GM18508 (cell line): ENCODE data around the gene KCNN4.
"Not testable (repeated sequence)": the region's sequence is repeated elsewhere in the genome, so short reads cannot be mapped to it uniquely, and the experiment has no call there.

Source experiments
- ATAC-seq: cut with Tn5 transposase; IDR thresholded peaks from one replicate; pipeline ENCODE4 v1.9.1; 2021; ENCODE audit warnings: moderate number of reproducible peaks; ENCODE audit not compliant: insufficient read depth, unreplicated experiment

KCNN4 gene

GRCh38 chr19:43775299-43775890 lies 5.4 kb downstream of the KCNN4 start:
- ATAC-seq = no peak

GRCh38 chr19:43774940-43775258 lies 5.9 kb downstream of the KCNN4 start:
- not testable (repeated sequence) for ATAC-seq

- no peak for ATAC-seq
Measured at GRCh38 chr19:43774103-43774939, 6.5 kb downstream of the KCNN4 start.

- ATAC-seq = no peak
Measured at GRCh38 chr19:43773725-43774102, 7.1 kb downstream of the KCNN4 start.

GRCh38 chr19:43769256-43769655 lies 11.5 kb downstream of the KCNN4 start:
- ATAC-seq = no peak

GRCh38 chr19:43768273-43769050 lies 12.3 kb downstream of the KCNN4 start:
- no peak for ATAC-seq

- no peak for ATAC-seq
Measured at GRCh38 chr19:43767818-43768217, 13.0 kb downstream of the KCNN4 start.

GRCh38 chr19:43767316-43767715 lies 13.5 kb downstream of the KCNN4 start:
- no peak for ATAC-seq

- ATAC-seq = no peak
Measured at GRCh38 chr19:43766755-43767043, 14.1 kb downstream of the KCNN4 start.

GRCh38 chr19:43765109-43765876 lies 15.5 kb downstream of the KCNN4 start:
- peak; percentile 54 for ATAC-seq

- not testable (repeated sequence) for ATAC-seq
Measured at GRCh38 chr19:43764684-43765083, 16.1 kb downstream of the KCNN4 start.

- ATAC-seq = no peak
Measured at GRCh38 chr19:43763473-43763939, 17.3 kb downstream of the KCNN4 start.

- no peak for ATAC-seq
Measured at GRCh38 chr19:43762814-43763213, 18.0 kb downstream of the KCNN4 start.

GRCh38 chr19:43760941-43761340 lies 19.8 kb downstream of the KCNN4 start:
- no peak for ATAC-seq

GRCh38 chr19:43759515-43759914 lies 21.3 kb downstream of the KCNN4 start:
- ATAC-seq = no peak

- ATAC-seq = no peak
Measured at GRCh38 chr19:43755256-43755801, 25.4 kb downstream of the KCNN4 start.

GRCh38 chr19:43754503-43755255 lies 26.1 kb downstream of the KCNN4 start, which contains the start of gene SMG9:
TSS of gene SMG9 (minus strand) at chr19:43754962. CDS start at chr19:43750741, 4,221 bp downstream.
- ATAC-seq = peak; percentile 30

GRCh38 chr19:43754253-43754502 lies 26.6 kb downstream of the KCNN4 start:
- ATAC-seq = no peak

- no peak for ATAC-seq
Measured at GRCh38 chr19:43752287-43752875, 28.4 kb downstream of the KCNN4 start.
